ENCODE data around the gene MYO1E. TPM values are rescaled to one million over a fixed set of nuclear protein-coding genes. Genes with fewer than 3 reads are reported as not detected.

MYO1E gene
- total and polyA plus RNA-seq, 10 donors, result 21.3 to 115 (median 65.6) TPM

DNA sequence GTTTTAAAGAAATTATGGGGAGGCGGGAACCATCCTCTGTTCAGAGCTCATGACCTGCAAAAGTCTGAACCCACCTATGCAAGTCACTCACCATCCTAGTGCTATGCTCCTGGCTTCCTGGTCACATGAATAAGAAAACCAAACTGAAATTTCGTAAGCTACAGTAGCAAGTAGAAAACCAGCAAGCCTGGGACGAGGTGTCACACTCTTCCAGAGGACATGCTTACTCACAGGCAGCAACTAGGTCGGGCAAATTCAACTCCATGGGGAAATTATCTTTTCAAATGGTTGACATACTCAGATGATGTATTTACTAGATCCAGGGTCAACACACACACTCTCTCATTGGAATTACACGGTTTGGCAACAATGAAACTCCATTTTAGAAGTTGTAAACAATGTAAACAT lies 134.7 kb downstream of the MYO1E start:
- 57 to 85% (median 76%) methylated on average over 5 of the region's 5 CpGs for WGBS, 5 donors
- no peak for DNase-seq
- Histone ChIP-seq H3K4me1 (peaks cover 0 to 24% (median 15%) of the 10 kb centered on the region in 6 donors), H3K27me3 (replicated peaks in 1 of 7) (no peaks in the 10 kb centered on the region), H3K27ac (peak overlapping the region in 3 of 8 donors; percentile 20 to 37 (median 25)), H3K4me3 (no peak overlapping the region), H3K36me3 (peaks cover 0 to 4% (median 0%) of the 10 kb centered on the region in 6 donors), H3K9me3 (no peaks in the 10 kb centered on the region)
- intact Hi-C loops (cut with DNase I; ENCODE audit: low total_unique reads), result no loop called here
- TF ChIP-seq POLR2AphosphoS5 (IDR thresholded peaks at IDR 0.05) (no peak), POLR2A (IDR thresholded peaks at IDR 0.05) (no peak)
- TF ChIP-seq, protein P1, sequence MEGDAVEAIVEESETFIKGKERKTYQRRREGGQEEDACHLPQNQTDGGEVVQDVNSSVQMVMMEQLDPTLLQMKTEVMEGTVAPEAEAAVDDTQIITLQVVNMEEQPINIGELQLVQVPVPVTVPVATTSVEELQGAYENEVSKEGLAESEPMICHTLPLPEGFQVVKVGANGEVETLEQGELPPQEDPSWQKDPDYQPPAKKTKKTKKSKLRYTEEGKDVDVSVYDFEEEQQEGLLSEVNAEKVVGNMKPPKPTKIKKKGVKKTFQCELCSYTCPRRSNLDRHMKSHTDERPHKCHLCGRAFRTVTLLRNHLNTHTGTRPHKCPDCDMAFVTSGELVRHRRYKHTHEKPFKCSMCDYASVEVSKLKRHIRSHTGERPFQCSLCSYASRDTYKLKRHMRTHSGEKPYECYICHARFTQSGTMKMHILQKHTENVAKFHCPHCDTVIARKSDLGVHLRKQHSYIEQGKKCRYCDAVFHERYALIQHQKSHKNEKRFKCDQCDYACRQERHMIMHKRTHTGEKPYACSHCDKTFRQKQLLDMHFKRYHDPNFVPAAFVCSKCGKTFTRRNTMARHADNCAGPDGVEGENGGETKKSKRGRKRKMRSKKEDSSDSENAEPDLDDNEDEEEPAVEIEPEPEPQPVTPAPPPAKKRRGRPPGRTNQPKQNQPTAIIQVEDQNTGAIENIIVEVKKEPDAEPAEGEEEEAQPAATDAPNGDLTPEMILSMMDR (IDR thresholded peaks at IDR 0.05 in 8 of 11, conservative IDR thresholded peaks at IDR 0.05 in 3 of 11), result no peak

DNA sequence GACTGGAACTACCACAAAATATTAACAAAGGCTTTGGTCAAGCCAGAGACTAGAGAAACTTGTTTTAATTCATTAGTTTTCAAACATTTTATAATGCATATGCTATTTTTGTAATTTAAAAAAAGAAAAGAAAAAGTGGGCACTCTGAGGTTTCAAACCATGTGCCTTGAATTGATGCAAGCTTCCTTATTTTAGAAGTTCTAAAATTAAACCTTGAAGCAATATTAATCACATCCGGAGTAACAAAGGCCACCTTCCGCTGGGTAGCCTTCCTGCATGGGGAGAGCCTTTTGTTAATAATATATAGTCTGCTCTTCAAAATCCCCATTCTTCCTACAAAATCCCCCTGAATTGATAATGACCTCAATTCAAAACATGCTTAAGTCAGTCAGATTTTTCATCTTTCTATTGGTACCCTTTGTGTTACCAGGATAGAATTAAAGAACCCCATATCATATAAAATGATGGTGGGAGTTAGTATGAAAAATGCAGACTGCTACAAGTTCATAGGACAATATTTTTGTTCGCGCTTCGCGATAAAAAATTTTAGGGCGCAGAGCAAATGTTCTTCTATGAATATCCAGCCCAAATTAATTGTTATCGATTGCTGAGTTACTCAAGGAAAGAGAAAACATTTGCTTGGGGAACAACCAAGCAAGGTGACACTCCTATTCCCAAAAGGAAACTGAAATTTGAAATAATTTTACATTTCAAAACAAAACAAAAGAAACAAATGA lies 135.4 kb downstream of the MYO1E start:
- Histone ChIP-seq H3K27ac (peak overlapping the region in 7 of 8 donors; percentile 2 to 37 (median 25)), H3K27me3 (replicated peaks in 1 of 7) (no peaks in the 10 kb centered on the region), H3K36me3 (peaks cover 0 to 1% (median 0%) of the 10 kb centered on the region in 6 donors), H3K9me3 (no peaks in the 10 kb centered on the region), H3K4me1 (peaks cover 0 to 24% (median 15%) of the 10 kb centered on the region in 6 donors), H3K4me3 (no peak overlapping the region)
- DNase-seq, result no peak
- intact Hi-C loops (cut with DNase I; ENCODE audit: low total_unique reads), result no loop called here
- WGBS, 5 donors, result 72 to 78% (median 74%) methylated on average over 8 of the region's 8 CpGs
- TF ChIP-seq POLR2AphosphoS5 (IDR thresholded peaks at IDR 0.05), result no peak
- TF ChIP-seq, protein P1 (IDR thresholded peaks at IDR 0.05 in 8 of 11, conservative IDR thresholded peaks at IDR 0.05 in 3 of 11), result no peak
- no peak for TF ChIP-seq POLR2A (IDR thresholded peaks at IDR 0.05)

DNA sequence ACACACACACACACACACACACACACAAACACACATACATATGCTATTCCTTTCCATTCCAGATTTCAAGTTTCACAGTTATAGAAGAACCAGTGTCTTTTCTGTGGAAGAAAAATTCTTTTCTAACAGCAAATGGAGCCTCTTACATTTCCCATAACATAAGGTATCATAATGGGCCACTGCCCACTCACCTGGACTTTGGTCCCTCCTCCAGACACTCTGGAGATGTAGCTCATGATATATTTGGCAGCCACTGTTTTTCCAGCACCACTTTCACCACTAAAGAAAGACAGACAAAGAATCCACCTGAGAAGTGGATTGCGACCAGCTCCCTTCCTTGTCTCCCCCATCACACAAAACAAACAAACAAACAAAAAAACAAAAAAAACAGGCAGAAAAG lies 136.3 kb downstream of the MYO1E start:
- TF ChIP-seq POLR2AphosphoS5 (IDR thresholded peaks at IDR 0.05), result no peak
- TF ChIP-seq POLR2A (IDR thresholded peaks at IDR 0.05), result no peak
- TF ChIP-seq, protein P1 (IDR thresholded peaks at IDR 0.05 in 8 of 11, conservative IDR thresholded peaks at IDR 0.05 in 3 of 11), result no peak
- Histone ChIP-seq H3K4me1 (peaks cover 0 to 24% (median 15%) of the 10 kb centered on the region in 6 donors), H3K27me3 (replicated peaks in 1 of 7) (no peaks in the 10 kb centered on the region), H3K4me3 (no peak overlapping the region), H3K9me3 (no peaks in the 10 kb centered on the region), H3K27ac (peak overlapping the region in 5 of 8 donors; percentile 2 to 37 (median 25)), H3K36me3 (peaks cover 0 to 4% (median 1%) of the 10 kb centered on the region in 6 donors)
- no peak for DNase-seq
- WGBS, 5 donors, result 48 to 96% (median 94%) methylated on average over 1 of the region's 1 CpG
- intact Hi-C loops (cut with DNase I; ENCODE audit: low total_unique reads), result no loop called here

DNA sequence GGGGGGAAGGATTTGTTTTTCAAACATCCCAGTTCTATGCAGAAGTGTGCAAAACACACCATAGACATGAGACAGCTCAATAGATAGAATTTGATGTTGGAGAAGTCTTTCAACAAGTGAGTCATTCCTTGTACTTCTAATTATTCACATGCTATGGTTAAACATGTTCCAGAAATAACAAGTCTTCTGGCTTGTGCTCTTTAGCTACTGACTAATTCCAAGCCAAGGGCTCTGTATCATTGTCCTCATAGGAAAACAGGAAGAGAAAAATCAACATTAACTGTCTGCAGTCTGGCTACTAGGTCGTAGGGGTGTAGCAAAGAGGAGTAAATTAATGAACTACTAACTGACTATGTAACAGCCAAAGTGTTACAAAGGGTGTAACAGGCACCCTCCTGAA lies 140.2 kb downstream of the MYO1E start:
- TF ChIP-seq POLR2AphosphoS5 (IDR thresholded peaks at IDR 0.05), result no peak
- TF ChIP-seq POLR2A (IDR thresholded peaks at IDR 0.05), result no peak
- TF ChIP-seq, protein P1 (IDR thresholded peaks at IDR 0.05 in 8 of 11, conservative IDR thresholded peaks at IDR 0.05 in 3 of 11), result no peak
- H3K4me3 ChIP-seq, result no peak overlapping the region
- H3K9me3 ChIP-seq, result no peaks in the 10 kb centered on the region
- peaks cover 0 to 12% (median 11%) of the 10 kb centered on the region in 6 donors for H3K4me1 ChIP-seq
- intact Hi-C loops (cut with DNase I; ENCODE audit: low total_unique reads), result no loop called here
- peak overlapping the region in 4 of 8 donors; percentile 3 to 42 (median 16) for H3K27ac ChIP-seq
- WGBS, 5 donors, result 29 to 58% (median 51%) methylated on average over 1 of the region's 1 CpG
- DNase-seq, result no peak
- H3K36me3 ChIP-seq, result peaks cover 0 to 22% (median 3%) of the 10 kb centered on the region in 6 donors
- H3K27me3 ChIP-seq (replicated peaks in 1 of 7), result no peaks in the 10 kb centered on the region

Data from spleen (tissue), 11 donors.